HepG2 (cell line): Measurements from ENCODE around the gene HDGFL3. TPM values are rescaled to one million over a fixed set of nuclear protein-coding genes. Genes with fewer than 3 reads are reported as not detected.
"Not testable (repeated sequence)": the region's sequence is repeated elsewhere in the genome, so short reads cannot be mapped to it uniquely, and the experiment has no call there.

Experiments used
- ATAC-seq: fragments of 200-7000 bp; cut with Tn5 transposase; 3 replicates; pipeline ENCODE4 v1.9.1; 2020; ENCODE audit warnings: mild to moderate bottlenecking, moderate library complexity
- BruUV-seq: library from RNA; stranded (reverse); fragments of 400-500 nt; replicated peaks from 2 replicates; lab custom pipeline; 2021; lab: Mats Ljungman, UMichigan
- CTCF ChIA-PET: fragments of 300-600 bp; formaldehyde crosslinking; extraction: SDS; loops from one replicate; lab custom pipeline; 2021; ENCODE audit warnings: low total read pairs, inconsistent platforms, low intra/inter-chr PET ratio; lab: Yijun Ruan, JAX
- POLR2A ChIA-PET: fragments of 350-600 bp; sonication (Branson Sonifier 250); formaldehyde crosslinking; loops from one replicate; lab custom pipeline; 2020; ENCODE audit warnings: antibody characterized with exemption, inconsistent platforms; lab: Yijun Ruan, JAX
- DNase-seq: peaks from one replicate; pipeline ENCODE4 v3.0.0-alpha.2; 2015; ENCODE audit warnings: low spot score
- FAIRE-seq: peaks from 3 replicates; lab custom pipeline; 2011; peaks lifted over from hg19 to GRCh38; lab: Jason Lieb, UNC
- H2AFZ ChIP-seq: one replicate; pipeline ENCODE4 v1.6.1; 2011; ENCODE audit warnings: low read length, inconsistent platforms
- H3K27ac ChIP-seq: fragments of 300-600 bp; 3 replicates; pipeline ENCODE4 v1.8.0; 2011; ENCODE audit warnings: mixed run types, mild to moderate bottlenecking, mixed read lengths, low read length, inconsistent platforms; ENCODE audit not compliant: insufficient read depth; ENCODE audit errors: extremely low read length
- H3K27me3 ChIP-seq, 2 experiments: fragments of 200-600 bp in 1 of 2; 2 replicates in 1 of 2; 3 replicates in 1 of 2; pipeline versions ENCODE4 v1.6.0 to v1.8.0; 2011; ENCODE audit warnings: low read length in 2 of 2, mild to moderate bottlenecking in 2 of 2, moderate library complexity in 2 of 2, inconsistent platforms in 1 of 2; ENCODE audit not compliant: insufficient read depth in 2 of 2, control insufficient read depth in 1 of 2
- H3K36me3 ChIP-seq, 2 experiments: fragments of 200-600 bp in 1 of 2; replicated peaks in 1 of 2; 2 replicates in 1 of 2; 3 replicates in 1 of 2; pipeline versions ENCODE4 v1.5.1 to v1.8.0; 2011; ENCODE audit warnings: low read length in 2 of 2, inconsistent platforms in 1 of 2; ENCODE audit not compliant: insufficient read depth in 2 of 2, control insufficient read depth in 1 of 2
- H3K4me1 ChIP-seq: 2 replicates; pipeline ENCODE4 v1.5.1; 2012; ENCODE audit warnings: low read length, inconsistent platforms; ENCODE audit not compliant: insufficient read depth
- H3K4me2 ChIP-seq: 2 replicates; pipeline ENCODE4 v1.6.0; 2011; ENCODE audit warnings: low read depth, low read length, inconsistent platforms
- H3K4me3 ChIP-seq, 3 experiments: fragments of 200-600 bp in 1 of 3; sonication (generic), shearing (Covaris generic) in 1 of 3; replicated peaks in 1 of 3; 2 replicates each; pipeline ENCODE4 v1.5.1; 2011 to 2016; ENCODE audit warnings: low read length in 3 of 3, inconsistent platforms in 2 of 3, low read depth in 2 of 3, mild to moderate bottlenecking in 2 of 3, control low read depth in 1 of 3, mixed read lengths in 1 of 3; ENCODE audit not compliant: insufficient read depth in 1 of 3
- H3K79me2 ChIP-seq: one replicate; pipeline ENCODE4 v1.6.1; 2011; ENCODE audit warnings: low read length, inconsistent platforms; ENCODE audit not compliant: insufficient read depth
- H3K9ac ChIP-seq: 2 replicates; pipeline ENCODE4 v1.6.0; 2011; ENCODE audit warnings: mild to moderate bottlenecking, low read depth, low read length, inconsistent platforms; ENCODE audit not compliant: insufficient read depth
- H3K9me3 ChIP-seq: 2 replicates; pipeline ENCODE4 v1.5.1; 2012; ENCODE audit warnings: mild to moderate bottlenecking, low read length
- H4K20me1 ChIP-seq: 2 replicates; pipeline ENCODE4 v1.6.0; 2011; ENCODE audit warnings: inconsistent platforms, mild to moderate bottlenecking, low read length, moderate library complexity; ENCODE audit not compliant: insufficient read depth
- CEBPB ChIP-seq: IDR thresholded peaks from 2 replicates; pipeline ENCODE4 v1.6.1; 2011; ENCODE audit warnings: low read depth, low read length, improper control_type of control experiment, borderline replicate concordance
- NONO ChIP-seq, 2 experiments: fragments of 450-650 bp in 1 of 2; sonication (generic) in 1 of 2; formaldehyde crosslinking in 1 of 2; IDR thresholded peaks in 1 of 2; conservative IDR thresholded peaks in 1 of 2; 2 replicates each; pipeline versions ENCODE4 v1.6.1 to v1.8.0; 2017 to 2022; ENCODE audit warnings: mild to moderate bottlenecking in 1 of 2, missing genetic modification reagents in 1 of 2, moderate library complexity in 1 of 2
- POLR2G ChIP-seq: fragments of 200-400 bp; formaldehyde crosslinking; IDR thresholded peaks from 2 replicates; pipeline ENCODE4 v1.6.1; 2018; ENCODE audit warnings: mild to moderate bottlenecking, low read depth, low read length, moderate library complexity
- THRA ChIP-seq: sonication (generic); formaldehyde crosslinking; IDR thresholded peaks from 2 replicates; pipeline ENCODE4 v1.4.0; 2020; ENCODE audit warnings: missing genetic modification reagents, borderline replicate concordance
- ZNF460 ChIP-seq: sonication (generic); formaldehyde crosslinking; IDR thresholded peaks from 2 replicates; pipeline ENCODE4 v1.5.1; 2020; ENCODE audit warnings: missing genetic modification reagents, mild to moderate bottlenecking, borderline replicate concordance
- WGBS: methylation state at CpG from one replicate; pipeline ENCODE4 v1.1.6; 2017; ENCODE audit warnings: low lambda C conversion rate; 5-methylcytosine and 5-hydroxymethylcytosine counted together
- in situ Hi-C: cut with HindIII; loops from 2 replicates; pipeline ENCODE4 v1.10.0; 2017; ENCODE audit warnings: low pct_unique_long_range_greater_than_20kb; ENCODE audit not compliant: extremely low pct_ligation_motif_present
- intact Hi-C: fragments of 100-400 bp; cut with micrococcal nuclease; formaldehyde crosslinking; loops from one replicate; pipeline ENCODE4 v1.10.0; 2022; ENCODE audit not compliant: unreplicated experiment
- polyA plus RNA-seq, 8 experiments: library from polyadenylated mRNA; depleted of rRNA in 3 of 8; stranded (reverse) in 7 of 8; unstranded in 1 of 8; fragments of >200 nt; fragmentation: Illumina TruSeq in 4 of 8; extraction: Trizol in 4 of 8; gene quantifications; 2 replicates each; pipeline versions ENCODE4 v1.2.1 to v1.2.3, GENCODE V29; 2011 to 2016; ENCODE audit warnings: low read depth in 4 of 8, missing spikeins in 1 of 8, mixed read lengths in 1 of 8; ENCODE audit not compliant: insufficient read depth in 1 of 8
- total RNA-seq, 5 experiments: library from RNA; depleted of rRNA; stranded (reverse); fragments of >200 nt; fragmentation: Illumina TruSeq; extraction: Trizol; gene quantifications; 2 replicates each; pipeline ENCODE4 v1.2.3, GENCODE V29; 2016; ENCODE audit warnings: low read depth in 1 of 5

HDGFL3 gene
- total and polyA plus RNA-seq, 2 of the 13 experiments (the other 11 are each of a cell fraction or from before 2014, with no cell fraction given): 0.07 to 0.09 TPM

- TF ChIP-seq NONO (IDR thresholded peaks at IDR 0.05) (no peak), NONO (CRISPR knock-in tag; conservative IDR thresholded peaks at IDR 0.05) (no peak), THRA (CRISPR knock-in tag) (no peak), POLR2G (no peak)
- TF ChIP-seq, all 625 proteins: peak for 0
Observed at GRCh38 chr15:83170474-83171165, 37.0 kb downstream of the HDGFL3 start (continued).

- H3K9ac ChIP-seq, H4K20me1 ChIP-seq, H3K27me3 ChIP-seq, CTCF ChIA-PET, H3K4me2 ChIP-seq, ATAC-seq, H3K4me1 ChIP-seq, FAIRE-seq, H3K4me3 ChIP-seq: not testable (repeated sequence)
- TF ChIP-seq ZNF460 (CRISPR knock-in tag) (0 out of 2 replicates have a peak, but pooled peaks have one; percentile 21), CEBPB (peak; percentile 23; the same call in 1 of the 2 replicates)
- TF ChIP-seq, all 625 proteins: peak for 2; not testable (repeated sequence) for 623
- H3K36me3 ChIP-seq, H2AFZ ChIP-seq, H3K27ac ChIP-seq, DNase-seq, BruUV-seq, H3K79me2 ChIP-seq, H3K9me3 ChIP-seq, in situ Hi-C loops, intact Hi-C loops, POLR2A ChIA-PET: not testable (repeated sequence)
- WGBS: 14% methylated on average over 4 of the region's 5 CpGs
Observed at GRCh38 chr15:83169576-83169975, 38.0 kb downstream of the HDGFL3 start.
